WTC11 (cell line): ENCODE measurements around the gene VSTM2L. TPM values are rescaled to one million over a fixed set of nuclear protein-coding genes. Genes with fewer than 3 reads are reported as not detected.

Experiments used
- ATAC-seq: fragments of 200-7000 bp; cut with Tn5 transposase; 2 replicates; pipeline ENCODE4 v1.10.0; 2021; ENCODE audit warnings: mild to moderate bottlenecking, moderate library complexity
- CTCF ChIA-PET: fragments of 300-600 bp; sonication (Branson Sonifier 250); formaldehyde crosslinking; loops from one replicate; lab custom pipeline; 2021; ENCODE audit warnings: antibody characterized with exemption; lab: Charles Lee
- POLR2A ChIA-PET: fragments of 350-600 bp; sonication (Branson Sonifier 250); formaldehyde crosslinking; loops from one replicate; lab custom pipeline; 2021; ENCODE audit warnings: antibody characterized with exemption; lab: Charles Lee
- DNase-seq: peaks from one replicate; pipeline ENCODE4 v3.0.0; 2021; ENCODE audit warnings: low spot score
- H3K27ac Mint-ChIP-seq: 2 replicates; pipeline ENCODE4 v1.8.0; 2021; ENCODE audit warnings: mixed read lengths
- H3K27me3 Mint-ChIP-seq: 2 replicates; pipeline ENCODE4 v1.8.0; 2021; ENCODE audit warnings: low read depth, mild to moderate bottlenecking, moderate library complexity, mixed read lengths
- H3K36me3 Mint-ChIP-seq: 2 replicates; pipeline ENCODE4 v1.8.0; 2021; ENCODE audit warnings: mixed read lengths
- H3K4me1 Mint-ChIP-seq: 2 replicates; pipeline ENCODE4 v1.8.0; 2022; ENCODE audit warnings: mixed read lengths
- H3K4me3 Mint-ChIP-seq: 2 replicates; pipeline ENCODE4 v1.8.0; 2021; ENCODE audit warnings: mild to moderate bottlenecking, moderate library complexity, mixed read lengths
- H3K9me3 Mint-ChIP-seq: 2 replicates; pipeline ENCODE4 v1.8.0; 2021; ENCODE audit warnings: mixed read lengths
- ARID4B ChIP-seq: sonication (generic); formaldehyde crosslinking; IDR thresholded peaks from 2 replicates; pipeline ENCODE4 v1.8.0; 2023; ENCODE audit warnings: missing genetic modification reagents, mild to moderate bottlenecking, borderline replicate concordance
- CBFB ChIP-seq: sonication (generic); formaldehyde crosslinking; IDR thresholded peaks from 2 replicates; pipeline ENCODE4 v1.8.1; 2022; ENCODE audit warnings: mild to moderate bottlenecking, low read depth, missing genetic modification reagents
- EMX1 ChIP-seq: fragments of 250-450 bp; sonication (Bioruptor Pico); IDR thresholded peaks from 2 replicates; pipeline ENCODE4 v1.8.0; 2021; ENCODE audit warnings: mild to moderate bottlenecking
- ETV6 ChIP-seq: sonication (generic); formaldehyde crosslinking; IDR thresholded peaks from 2 replicates; pipeline ENCODE4 v1.8.1; 2022; ENCODE audit warnings: mild to moderate bottlenecking, missing genetic modification reagents
- IRF2 ChIP-seq: sonication (generic); formaldehyde crosslinking; IDR thresholded peaks from 2 replicates; pipeline ENCODE4 v1.8.0; 2022; ENCODE audit warnings: low read depth, missing genetic modification reagents, borderline replicate concordance
- SMAD4 ChIP-seq: sonication (generic); formaldehyde crosslinking; IDR thresholded peaks from 2 replicates; pipeline ENCODE4 v1.8.0; 2022; ENCODE audit warnings: mild to moderate bottlenecking, missing genetic modification reagents
- STAT6 ChIP-seq: sonication (generic); formaldehyde crosslinking; conservative IDR thresholded peaks from 2 replicates; pipeline ENCODE4 v1.8.1; 2023; ENCODE audit warnings: mild to moderate bottlenecking, low read depth, missing genetic modification reagents, moderate library complexity
- TEAD4 ChIP-seq: sonication (generic); formaldehyde crosslinking; IDR thresholded peaks from 2 replicates; pipeline ENCODE4 v1.8.0; 2022; ENCODE audit warnings: mild to moderate bottlenecking, missing genetic modification reagents
- ZNF219 ChIP-seq: sonication (generic); formaldehyde crosslinking; IDR thresholded peaks from 2 replicates; pipeline ENCODE4 v1.8.0; 2023; ENCODE audit warnings: missing genetic modification reagents, mild to moderate bottlenecking, borderline replicate concordance
- ZNF317 ChIP-seq: sonication (generic); formaldehyde crosslinking; IDR thresholded peaks from 2 replicates; pipeline ENCODE4 v1.8.1; 2023; ENCODE audit warnings: low read depth, mild to moderate bottlenecking, moderate library complexity, missing genetic modification reagents, borderline replicate concordance
- total RNA-seq: library from RNA; stranded (reverse); gene quantifications from 3 replicates; pipeline ENCODE4 v1.2.3, GENCODE V29; 2021
- TF ChIP-seq, protein P1 (sequence below): fragments of 250-450 bp; sonication (Bioruptor Pico); IDR thresholded peaks from 2 replicates; pipeline ENCODE4 v1.9.0; 2021; ENCODE audit warnings: mild to moderate bottlenecking
- TF ChIP-seq, protein P2 (sequence below): fragments of 250-450 bp; sonication (Bioruptor Pico); IDR thresholded peaks from 2 replicates; pipeline ENCODE4 v1.9.0; 2021; ENCODE audit warnings: mild to moderate bottlenecking
- TF ChIP-seq, protein P3 (sequence below): fragments of 250-450 bp; sonication (Bioruptor Pico); IDR thresholded peaks from 2 replicates; pipeline ENCODE4 v2.1.2; 2022; ENCODE audit warnings: mild to moderate bottlenecking, moderate library complexity

Gene VSTM2L
- total RNA-seq, 1 experiment from 2014 or later, result 1.9 TPM

GRCh38 chr20:37918035-37918434, 15.1 kb downstream of the VSTM2L start (continued):
- TF ChIP-seq ARID4B (CRISPR knock-in tag), result no peak
- TF ChIP-seq, all 79 proteins: peak for 0

- ATAC-seq, result no peak
- ChIA-PET POLR2A (no interaction called here), CTCF (interaction anchor here (0.6 to 1.3 kb wide), 3 partner anchors 13 to 138 kb away, joined by 3 to 4 read pairs (median 3); no protein-coding TSS in a partner anchor)
- H3K27me3 Mint-ChIP-seq, result peaks cover 11% of the 10 kb centered on the region
- TF ChIP-seq ZNF317 (CRISPR knock-in tag) (no peak), ZNF219 (CRISPR knock-in tag) (no peak), STAT6 (CRISPR knock-in tag) (no peak), CBFB (CRISPR knock-in tag) (no peak), IRF2 (CRISPR knock-in tag) (no peak), EMX1 (CRISPR knock-in tag) (no peak), TEAD4 (CRISPR knock-in tag) (no peak), SMAD4 (CRISPR knock-in tag) (no peak), ETV6 (CRISPR knock-in tag) (no peak)
- TF ChIP-seq, protein P1, sequence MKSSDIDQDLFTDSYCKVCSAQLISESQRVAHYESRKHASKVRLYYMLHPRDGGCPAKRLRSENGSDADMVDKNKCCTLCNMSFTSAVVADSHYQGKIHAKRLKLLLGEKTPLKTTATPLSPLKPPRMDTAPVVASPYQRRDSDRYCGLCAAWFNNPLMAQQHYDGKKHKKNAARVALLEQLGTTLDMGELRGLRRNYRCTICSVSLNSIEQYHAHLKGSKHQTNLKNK (CRISPR knock-in tag), result no peak
- TF ChIP-seq, protein P2, sequence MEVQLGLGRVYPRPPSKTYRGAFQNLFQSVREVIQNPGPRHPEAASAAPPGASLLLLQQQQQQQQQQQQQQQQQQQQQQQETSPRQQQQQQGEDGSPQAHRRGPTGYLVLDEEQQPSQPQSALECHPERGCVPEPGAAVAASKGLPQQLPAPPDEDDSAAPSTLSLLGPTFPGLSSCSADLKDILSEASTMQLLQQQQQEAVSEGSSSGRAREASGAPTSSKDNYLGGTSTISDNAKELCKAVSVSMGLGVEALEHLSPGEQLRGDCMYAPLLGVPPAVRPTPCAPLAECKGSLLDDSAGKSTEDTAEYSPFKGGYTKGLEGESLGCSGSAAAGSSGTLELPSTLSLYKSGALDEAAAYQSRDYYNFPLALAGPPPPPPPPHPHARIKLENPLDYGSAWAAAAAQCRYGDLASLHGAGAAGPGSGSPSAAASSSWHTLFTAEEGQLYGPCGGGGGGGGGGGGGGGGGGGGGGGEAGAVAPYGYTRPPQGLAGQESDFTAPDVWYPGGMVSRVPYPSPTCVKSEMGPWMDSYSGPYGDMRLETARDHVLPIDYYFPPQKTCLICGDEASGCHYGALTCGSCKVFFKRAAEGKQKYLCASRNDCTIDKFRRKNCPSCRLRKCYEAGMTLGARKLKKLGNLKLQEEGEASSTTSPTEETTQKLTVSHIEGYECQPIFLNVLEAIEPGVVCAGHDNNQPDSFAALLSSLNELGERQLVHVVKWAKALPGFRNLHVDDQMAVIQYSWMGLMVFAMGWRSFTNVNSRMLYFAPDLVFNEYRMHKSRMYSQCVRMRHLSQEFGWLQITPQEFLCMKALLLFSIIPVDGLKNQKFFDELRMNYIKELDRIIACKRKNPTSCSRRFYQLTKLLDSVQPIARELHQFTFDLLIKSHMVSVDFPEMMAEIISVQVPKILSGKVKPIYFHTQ (CRISPR knock-in tag), result no peak
- TF ChIP-seq, protein P3, sequence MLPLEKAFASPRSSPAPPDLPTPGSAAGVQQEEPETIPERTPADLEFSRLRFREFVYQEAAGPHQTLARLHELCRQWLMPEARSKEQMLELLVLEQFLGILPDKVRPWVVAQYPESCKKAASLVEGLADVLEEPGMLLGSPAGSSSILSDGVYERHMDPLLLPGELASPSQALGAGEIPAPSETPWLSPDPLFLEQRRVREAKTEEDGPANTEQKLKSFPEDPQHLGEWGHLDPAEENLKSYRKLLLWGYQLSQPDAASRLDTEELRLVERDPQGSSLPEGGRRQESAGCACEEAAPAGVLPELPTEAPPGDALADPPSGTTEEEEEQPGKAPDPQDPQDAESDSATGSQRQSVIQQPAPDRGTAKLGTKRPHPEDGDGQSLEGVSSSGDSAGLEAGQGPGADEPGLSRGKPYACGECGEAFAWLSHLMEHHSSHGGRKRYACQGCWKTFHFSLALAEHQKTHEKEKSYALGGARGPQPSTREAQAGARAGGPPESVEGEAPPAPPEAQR (CRISPR knock-in tag), result no peak
- H3K27ac Mint-ChIP-seq, result no peak overlapping the region
- peaks cover 36% of the 10 kb centered on the region for H3K4me1 Mint-ChIP-seq
- DNase-seq, result no peak
- no peaks in the 10 kb centered on the region for H3K9me3 Mint-ChIP-seq
- H3K4me3 Mint-ChIP-seq, result no peak overlapping the region
- no peaks in the 10 kb centered on the region for H3K36me3 Mint-ChIP-seq
Observed at GRCh38 chr20:37919389-37920040, 16.6 kb downstream of the VSTM2L start.
